HG02678 (cell line): ENCODE measurements around the gene GAPVD1.
"Not testable (repeated sequence)": the region's sequence is repeated elsewhere in the genome, so short reads cannot be mapped to it uniquely, and the experiment has no call there.

Experiments
- ATAC-seq: cut with Tn5 transposase; IDR thresholded peaks from one replicate; pipeline ENCODE4 v1.9.1; 2021; ENCODE audit warnings: mild to moderate bottlenecking, moderate library complexity; ENCODE audit not compliant: unreplicated experiment

GAPVD1 gene

DNA sequence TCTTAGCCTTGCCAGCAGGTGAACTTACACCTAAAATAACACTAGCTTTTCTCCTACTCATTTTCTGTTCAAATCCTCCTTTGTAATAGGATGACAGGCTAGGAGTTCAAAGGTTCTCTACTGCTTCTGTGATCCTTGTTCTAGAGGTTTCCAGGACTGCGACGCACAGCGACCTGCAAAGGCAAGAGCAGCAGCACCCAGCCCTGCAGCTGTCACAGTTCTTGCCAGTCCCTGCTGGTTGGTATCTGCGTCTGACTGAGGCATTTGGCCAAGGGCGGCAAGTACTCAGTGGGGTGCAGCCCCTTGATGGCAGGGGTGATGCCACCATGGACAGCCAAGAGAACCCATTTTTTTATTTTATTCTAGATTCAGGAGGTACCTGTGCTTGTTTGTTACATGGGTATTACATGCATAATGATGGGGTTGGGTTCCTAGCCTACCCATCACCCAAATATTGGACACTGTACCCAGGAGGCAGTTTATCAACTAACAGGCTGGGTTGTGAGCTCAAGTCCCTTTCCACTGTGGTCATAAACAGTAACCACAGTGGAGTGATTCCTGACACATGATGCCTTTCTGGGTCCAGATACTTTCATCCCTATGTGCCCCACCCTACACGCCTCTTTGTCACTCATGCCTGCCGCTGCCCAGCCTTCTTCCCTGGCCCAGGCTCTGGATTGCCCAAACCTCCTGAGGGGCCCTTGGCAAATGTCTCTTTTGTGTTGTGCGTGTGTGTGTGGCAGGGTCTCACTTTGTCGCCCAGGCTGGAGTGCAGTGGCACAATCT lies 111.0 kb downstream of the GAPVD1 start:
- no peak for ATAC-seq

DNA sequence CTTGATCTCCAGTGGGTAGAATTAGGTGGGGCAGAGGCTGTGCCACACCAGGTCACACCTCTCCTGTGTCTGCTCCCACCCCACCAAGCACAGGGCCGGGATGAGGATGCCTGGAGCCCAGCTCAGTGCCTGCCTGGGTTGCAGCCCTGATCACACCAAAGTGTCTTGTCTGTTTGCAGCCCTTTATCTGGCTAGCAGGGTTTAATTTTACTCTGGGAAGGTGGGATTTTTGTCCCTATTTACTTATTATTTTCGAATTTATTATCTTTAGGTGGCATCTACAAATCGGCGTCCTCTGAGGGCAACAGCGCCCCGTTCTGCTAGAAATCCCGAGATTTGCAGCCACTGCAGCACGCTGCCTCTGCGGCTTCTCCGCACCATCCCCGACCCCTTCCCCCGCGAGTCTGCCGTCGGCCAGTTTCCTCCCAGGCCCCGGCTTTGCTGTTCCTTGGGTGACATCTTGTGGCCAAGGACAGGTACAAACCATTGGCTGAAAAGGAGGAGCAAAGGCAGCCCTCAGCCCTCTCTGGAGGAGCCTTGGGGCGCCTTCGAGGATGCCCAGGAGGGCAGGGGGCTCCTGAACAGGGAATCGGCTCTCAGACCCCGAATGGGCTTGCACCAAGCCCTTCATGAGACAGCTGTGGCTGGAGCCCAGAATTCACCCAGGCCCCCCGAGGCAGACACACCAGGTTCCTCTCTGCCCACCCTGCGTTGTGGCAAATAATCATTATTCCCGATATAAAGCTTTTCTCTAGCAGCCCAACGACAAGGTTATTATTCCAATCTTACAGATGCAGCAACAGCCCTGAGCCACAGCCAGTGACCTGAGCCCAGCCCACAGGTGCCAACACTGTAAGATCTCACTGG lies 113.0 kb downstream of the GAPVD1 start:
- peak; percentile 54 for ATAC-seq

DNA sequence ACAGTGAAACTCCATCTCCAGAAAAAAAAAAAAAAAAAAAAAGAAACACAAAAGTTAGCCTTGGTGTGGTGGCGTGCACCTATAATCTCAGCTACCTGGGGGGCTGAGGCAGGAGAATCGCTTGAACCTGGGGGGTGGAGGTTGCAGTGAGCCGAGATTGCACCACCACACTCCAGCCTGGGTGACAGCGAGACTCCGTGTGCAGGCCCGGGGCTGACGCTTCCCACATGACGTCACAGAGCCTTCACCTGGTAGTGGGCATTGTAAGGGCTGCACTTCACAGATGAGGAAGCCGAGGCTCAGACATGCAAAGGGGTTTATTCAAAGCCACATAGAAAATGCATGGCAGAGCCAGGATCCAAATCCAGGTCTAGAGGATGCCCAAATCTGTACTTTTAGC lies 114.2 kb downstream of the GAPVD1 start:
- ATAC-seq, result no peak

DNA sequence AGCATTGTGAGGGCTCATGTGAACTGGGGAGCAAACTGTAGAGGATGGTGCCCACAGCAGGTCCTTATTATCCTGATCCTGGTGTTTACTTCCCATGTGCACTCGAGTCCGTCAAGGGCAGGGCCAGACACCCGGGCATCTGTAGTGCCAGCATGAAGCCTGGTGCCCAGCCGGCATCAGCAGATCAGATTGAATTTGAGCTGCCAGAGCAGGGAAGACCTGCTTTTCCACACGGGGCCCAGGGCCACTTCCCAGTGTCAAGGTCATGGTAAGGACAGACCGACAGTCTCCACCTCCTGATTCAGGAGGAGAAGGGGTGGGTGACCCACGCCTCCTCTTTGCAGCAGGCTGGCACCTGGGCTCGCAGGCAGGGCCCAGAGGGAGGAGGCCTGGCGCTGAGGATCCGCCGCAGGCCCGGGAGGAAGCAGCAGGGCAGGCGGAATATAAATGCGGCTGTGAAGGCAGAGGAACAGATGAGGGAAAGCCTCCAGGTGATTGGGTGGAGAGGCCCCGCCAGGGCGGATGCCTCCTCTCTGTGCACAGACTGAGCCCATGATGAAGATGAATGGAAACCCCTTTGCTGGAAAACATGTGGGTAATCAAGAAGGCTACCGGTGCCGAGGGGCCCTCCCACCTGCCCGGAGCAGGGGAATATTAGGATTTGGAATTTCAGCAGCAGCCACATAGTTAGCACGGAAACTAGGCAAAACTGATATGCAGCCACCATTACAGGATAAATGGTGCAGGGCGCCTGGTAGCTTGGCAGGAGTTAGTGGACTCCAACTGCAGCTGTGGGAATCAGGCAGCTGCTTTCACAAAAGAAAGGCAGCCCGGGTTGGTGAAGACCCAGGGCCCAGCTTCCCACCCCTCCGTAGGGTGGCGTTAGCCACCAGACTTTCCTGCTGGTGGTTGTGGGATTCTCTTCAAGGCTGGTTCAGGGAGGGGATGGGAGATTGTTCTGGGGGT lies 114.9 kb downstream of the GAPVD1 start:
- ATAC-seq, result no peak

DNA sequence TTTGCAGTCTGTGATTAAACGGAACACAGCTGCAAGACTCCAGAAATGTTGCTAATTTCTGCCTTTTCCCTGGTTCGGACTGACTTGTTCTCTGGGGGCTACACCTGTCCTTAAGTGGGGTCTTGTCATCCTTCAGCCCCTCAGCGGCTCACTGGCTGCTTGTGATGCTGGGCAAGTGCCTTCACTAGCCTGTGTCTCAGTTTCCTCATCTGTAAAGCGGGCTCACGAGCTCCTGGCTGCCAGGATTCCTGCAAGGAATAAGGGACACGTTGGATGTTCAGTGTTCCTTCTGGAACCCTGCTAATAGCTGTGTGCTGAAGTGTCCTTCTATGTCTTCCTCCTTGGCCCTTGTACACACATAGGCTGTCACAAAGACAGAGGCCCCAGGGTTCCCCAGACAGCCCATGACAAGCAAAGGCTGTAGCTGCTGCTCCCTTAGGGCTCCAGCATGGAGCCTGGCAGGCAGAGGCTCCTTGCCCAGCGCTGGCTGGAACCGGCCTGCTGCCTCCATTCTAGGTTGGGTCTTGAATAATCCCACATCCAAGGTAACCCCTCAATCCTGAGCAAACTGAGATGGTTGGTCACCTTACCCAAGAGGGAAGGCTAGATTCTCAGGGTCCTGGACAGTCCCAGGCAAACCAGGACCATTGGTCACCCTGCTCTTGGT lies 116.1 kb downstream of the GAPVD1 start:
- no peak for ATAC-seq

DNA sequence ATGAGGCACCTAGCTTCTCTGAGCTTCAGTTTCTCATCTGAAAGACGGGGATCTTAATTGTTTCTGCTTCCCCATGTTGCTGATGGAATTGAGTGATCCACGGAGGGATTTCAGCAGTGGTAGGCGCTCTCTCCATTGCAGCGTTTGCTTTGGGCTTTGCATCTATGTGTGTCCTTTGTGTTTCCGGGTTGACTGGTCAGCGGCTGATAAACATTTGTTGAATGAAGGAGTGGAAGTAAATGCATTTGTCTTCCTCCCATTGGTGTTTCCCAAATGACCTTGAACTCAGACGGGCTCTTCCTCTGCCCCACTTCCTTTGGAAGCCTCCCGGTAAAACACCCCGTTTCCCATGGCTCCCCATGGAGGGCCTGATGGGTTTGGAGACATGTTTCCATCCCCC lies 117.2 kb downstream of the GAPVD1 start:
- ATAC-seq, result no peak

DNA sequence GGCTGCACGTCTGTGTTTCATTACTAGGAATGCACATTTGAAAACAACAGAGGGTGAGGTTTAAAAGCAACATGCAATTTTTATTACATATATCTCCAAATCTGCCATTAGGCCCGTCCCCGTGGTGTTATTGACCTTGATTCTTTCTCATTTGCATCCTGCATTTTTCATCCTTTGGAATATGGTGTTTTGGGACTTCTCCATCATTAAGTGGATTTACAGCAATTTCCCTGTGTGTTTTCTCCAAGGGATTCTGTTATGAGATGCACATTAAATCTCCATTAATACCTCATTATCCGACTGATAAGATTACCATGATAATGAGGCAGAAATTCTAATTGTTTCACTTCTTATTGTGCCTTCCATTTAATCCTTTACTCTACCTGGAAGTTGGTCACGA lies 117.6 kb downstream of the GAPVD1 start:
- no peak for ATAC-seq

DNA sequence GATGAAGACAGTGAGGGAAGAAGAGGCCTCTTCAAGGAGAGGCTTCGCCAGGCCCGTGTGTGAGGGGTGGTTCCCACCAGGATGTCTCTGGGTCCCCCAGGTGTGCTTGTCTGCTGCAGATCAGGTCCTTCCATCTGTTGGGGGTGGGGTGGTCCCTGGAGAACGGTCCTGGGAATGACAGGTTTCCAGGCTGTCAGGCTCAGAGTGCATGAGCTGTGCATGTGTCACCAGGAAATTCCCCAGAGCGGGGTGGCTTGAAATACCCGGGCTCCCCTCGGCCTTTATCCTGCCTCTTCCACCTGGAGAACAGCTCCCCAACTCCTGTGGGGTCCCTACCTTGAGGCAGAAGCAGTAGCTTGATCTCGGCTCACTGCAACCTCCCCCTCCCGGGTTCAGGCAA lies 118.8 kb downstream of the GAPVD1 start:
- no peak for ATAC-seq

DNA sequence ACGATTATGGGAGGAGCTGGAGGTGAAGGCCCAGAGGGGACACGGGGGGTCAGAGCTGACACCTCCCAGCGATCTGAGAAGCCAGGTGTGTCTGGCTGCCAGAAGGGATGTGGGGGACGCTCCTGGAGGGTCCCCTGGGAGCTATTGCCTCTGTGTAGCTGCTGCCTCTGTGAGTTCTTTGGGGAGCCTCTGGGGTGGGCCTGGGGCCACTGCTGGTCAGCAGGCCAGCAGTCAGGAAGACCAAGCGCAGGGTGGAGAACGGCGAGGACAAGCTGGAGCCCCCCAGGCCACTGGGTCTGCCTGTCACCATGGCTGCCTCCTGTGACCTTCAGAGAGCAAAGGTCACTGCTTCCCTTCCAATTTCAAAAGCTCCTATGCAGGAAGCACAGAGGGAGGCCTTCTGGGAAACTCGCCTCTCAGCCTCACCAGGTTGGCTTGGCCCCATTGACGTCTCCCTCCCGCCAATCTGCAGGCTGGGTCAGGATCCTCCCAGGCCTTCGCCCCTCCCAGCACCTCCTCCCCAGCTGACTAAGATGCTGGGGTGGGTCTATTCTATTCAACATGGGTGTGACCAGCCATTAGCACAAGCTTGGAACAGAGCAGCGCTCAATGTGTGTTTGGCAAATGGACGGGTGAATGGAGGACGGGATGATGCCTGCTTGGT lies 126.4 kb downstream of the GAPVD1 start:
- ATAC-seq, result no peak

DNA sequence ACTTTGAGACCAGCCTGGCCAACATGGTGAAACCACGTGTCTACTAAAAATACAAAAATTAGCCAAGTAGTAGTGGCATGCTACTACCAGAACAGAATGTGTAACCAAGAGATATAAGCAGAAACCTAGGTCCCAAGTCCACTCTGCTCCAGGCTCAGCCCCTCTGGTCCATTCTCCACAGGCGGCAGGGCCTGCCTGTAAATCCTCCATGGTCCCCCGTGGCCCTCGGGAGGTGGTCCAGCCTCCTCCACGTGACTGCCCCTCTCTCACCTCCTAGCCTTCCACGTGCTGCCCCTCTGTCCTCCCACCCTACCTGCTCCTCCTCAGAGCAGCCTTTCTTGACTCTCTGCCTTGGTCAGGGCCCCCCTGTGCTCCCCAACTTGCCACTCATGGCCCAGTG lies 127.4 kb downstream of the GAPVD1 start:
- no peak for ATAC-seq

DNA sequence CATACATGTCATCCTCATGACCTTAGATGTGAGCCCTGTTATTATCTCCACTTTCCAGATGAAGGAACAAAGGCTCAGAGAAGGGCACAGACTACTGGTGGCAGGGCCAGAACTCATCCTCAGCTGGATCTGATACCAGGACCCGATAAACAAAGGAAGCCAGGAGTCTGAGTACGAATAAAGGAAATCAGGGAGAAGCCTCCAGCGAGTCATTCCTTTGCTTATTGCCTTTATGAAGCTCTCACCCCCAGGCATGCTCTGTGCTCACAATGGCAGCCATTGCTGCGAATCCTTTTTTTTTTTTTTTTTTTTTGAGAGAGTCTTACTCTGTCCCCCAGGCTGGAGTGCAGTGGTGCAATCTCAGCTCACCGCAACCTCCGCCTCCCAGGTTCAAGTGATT lies 130.1 kb downstream of the GAPVD1 start:
- ATAC-seq, result no peak

DNA sequence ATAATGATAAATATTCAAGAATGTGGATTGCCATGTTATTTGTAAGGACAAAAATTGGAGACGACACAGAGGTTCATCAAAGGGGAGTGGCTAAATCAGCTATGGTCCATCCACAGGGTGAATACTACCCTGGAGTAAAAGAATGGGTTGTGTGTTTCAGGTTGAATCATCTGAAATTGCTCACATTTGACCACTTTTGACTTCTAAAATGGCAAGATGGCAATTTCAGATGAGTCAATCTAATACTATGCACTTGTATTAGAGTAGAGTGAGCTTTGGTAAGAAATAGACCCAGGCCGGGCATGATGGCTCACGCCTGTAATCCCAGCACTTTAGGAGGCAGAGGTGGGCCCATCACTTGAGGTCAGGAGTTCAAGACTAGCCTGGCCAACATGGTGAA lies 131.8 kb downstream of the GAPVD1 start:
- ATAC-seq, result no peak

DNA sequence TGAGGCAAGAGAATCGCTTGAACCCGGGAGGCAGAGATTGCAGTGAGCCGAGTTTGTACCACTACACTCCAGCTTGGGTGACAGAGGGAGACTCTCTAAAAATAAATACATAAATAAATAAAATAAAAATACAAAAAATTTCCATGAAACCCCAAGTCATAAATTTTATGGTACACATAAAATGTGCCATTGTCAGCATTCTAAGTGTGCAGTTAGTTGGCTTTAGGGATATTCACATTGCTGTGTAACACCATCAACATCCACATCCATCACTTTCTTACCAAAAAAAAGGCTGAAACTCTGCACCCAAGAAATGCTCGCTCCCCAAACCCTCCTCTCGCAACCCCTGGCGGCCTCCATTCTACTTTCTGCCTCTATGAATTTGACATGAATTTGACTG lies 135.2 kb downstream of the GAPVD1 start:
- ATAC-seq, result no peak

DNA sequence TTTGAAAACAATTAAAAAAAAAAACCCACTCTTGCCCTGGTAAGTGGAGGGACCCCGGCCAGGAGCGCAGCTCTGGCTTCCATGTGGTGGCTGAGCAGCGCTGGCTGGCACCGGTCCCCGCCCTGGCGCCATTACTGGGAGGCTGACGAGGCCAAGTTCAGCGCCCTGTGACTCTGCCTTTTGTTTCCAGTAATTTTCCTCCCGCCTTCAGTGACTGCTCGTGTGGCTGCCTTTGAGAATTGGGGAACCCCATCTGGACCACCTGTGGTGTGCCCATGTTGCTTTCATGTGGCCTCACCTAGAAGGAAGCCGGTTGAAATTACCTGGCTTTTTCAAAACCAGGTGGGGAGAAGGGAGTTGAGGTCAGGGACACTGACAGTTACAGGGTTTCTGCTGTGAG lies 136.1 kb downstream of the GAPVD1 start:
- ATAC-seq, result no peak

DNA sequence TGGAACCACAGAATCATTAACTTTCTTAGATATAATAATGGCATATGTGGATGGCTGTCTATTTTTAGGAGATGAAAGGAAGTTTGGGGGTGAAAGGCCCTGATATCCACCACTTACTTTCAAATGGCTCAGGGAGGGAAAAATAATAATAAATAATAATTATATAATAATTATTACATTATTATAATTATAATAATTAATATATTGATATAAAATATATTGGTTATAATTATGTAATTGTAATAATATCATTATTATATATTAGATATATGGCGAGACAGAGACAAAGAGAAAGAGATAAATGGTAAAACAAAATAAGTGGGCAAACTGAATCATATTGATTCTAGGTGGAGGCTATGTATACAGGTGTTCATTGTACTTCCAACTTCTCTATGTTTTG lies 136.6 kb downstream of the GAPVD1 start:
- ATAC-seq, result no peak

DNA sequence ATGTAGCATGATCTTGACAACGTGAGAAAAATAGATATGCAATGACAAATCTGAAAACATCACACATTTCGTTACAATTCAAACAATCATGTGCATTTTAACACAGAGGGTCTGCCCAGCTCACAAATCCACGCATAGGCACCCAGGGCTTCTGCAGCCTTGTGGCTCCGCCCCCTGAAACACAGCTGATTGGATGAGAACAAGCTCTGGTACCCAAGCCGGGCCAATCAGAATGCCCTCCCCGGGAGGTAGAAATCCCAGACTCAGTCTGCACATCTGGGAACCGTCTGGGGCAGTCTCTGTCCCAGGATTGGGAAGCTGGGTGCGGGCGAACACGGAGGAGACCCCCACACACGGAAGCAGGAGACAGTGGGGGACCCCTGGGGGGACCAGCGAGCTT lies 137.5 kb downstream of the GAPVD1 start:
- ATAC-seq, result no peak

DNA sequence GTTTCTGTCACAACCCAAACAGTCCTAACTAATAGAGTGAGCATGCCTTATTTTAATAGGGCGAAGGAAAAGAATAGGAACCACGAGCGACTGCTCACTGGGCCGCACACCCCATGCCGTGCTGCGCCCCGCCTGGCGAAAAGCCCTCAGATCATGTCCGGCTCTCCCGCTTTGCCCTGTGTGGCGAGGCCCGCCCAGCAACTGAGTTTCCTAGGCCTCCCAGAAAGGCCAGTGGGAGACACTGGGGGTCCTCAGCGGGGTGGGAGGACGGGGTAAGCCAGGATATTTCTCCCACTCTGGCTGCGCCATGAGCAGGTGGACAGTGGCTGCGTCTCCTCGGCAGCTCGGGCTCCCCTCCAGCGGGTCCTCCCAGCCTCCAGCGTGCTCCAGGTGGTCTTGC lies 138.0 kb downstream of the GAPVD1 start:
- no peak for ATAC-seq

DNA sequence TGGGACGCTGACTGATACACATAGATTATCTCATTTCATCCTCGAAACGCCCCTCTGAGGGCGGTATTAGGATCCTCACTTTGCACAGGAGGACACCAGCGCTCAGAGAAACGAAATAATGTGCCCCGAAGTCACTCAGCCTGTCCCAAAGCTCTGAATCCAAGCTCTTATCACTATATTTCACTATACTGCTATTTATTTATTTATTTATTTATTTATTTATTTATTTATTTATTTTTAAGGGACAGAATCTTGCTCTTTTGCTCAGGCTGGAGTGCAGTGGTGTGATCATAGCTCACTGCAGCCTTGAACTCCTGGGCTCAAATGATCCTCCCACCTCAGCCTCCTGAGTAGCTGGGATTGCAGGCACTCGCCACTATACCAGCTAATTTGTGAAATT lies 138.6 kb downstream of the GAPVD1 start:
- not testable (repeated sequence) for ATAC-seq

DNA sequence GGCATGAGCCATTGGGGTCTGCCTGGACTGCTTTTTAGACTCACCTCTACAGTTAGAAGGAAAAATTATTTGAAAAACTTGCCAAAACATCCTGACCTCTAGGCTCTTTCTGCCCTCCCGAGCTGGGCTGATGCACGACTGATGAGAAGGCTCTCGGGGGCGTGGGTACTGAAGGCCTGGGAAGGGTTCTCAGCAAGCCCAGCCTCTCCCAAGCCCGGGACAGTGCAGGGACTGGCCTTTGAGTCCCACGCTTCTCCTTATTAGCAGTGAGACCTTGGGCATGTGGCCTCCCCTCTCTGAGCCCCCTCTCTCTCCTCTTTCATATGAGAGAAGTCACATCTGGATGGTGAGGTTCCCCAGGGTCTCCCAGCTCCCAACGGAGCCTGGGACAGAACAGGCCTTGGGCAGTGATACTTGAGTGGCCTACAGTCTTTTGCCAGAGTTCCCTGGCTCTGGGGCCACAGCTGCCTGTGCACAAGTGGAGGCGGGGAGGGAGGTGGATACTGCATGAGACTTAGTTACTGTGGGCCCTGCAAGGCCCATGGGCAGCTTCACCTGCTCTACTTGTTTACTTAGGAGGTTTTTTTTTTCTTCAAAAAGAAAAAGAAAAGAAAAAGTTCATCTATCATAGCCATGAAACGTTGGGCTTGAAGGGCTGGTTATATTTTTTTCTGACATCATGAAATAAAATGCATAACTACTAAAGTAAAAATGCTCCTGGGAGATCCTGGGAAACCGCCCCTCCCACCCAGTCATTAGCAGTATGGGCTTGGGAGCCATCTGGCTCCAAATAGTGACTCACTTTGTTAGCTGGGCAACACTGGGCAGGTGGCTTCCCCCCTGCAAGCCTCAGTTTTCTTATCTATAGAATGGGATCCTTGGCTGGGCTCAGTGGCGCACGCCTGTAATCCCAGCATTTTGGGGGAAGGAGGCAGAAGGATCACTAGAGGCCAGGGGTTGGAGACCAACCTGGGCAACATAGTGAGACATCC lies 139.4 kb downstream of the GAPVD1 start:
- no peak for ATAC-seq
